ENCODE results near the gene COX7A2.

The COX7A2 gene

GRCh38 chr6:75261299-75261698 is 17.7 kb upstream of the COX7A2 start:
- Histone ChIP-seq H3K27me3 (replicated peaks) (no peaks in the 10 kb centered on the region), H3K4me3 (ENCODE audit: low read depth, low read length) (no peak overlapping the region), H3K27ac (no peak overlapping the region), H3K36me3 (replicated peaks) (peaks cover 17% of the 10 kb centered on the region)
- no peak for TF ChIP-seq CTCF (IDR thresholded peaks at IDR 0.05; ENCODE audit: low read depth, low read length, missing control alignments)
- DNase-seq: no peak
- in situ Hi-C loops (cut with HindIII; ENCODE audit: low pct_ligation_motif_present, low sequenced_read_pairs): no loop called here

GRCh38 chr6:75257343-75258087 is 13.9 kb upstream of the COX7A2 start:
- TF ChIP-seq CTCF (IDR thresholded peaks at IDR 0.05; ENCODE audit: low read depth, low read length, missing control alignments): no peak
- peaks cover 13% of the 10 kb centered on the region for H3K36me3 ChIP-seq (replicated peaks)
- H3K27ac ChIP-seq: no peak overlapping the region
- H3K4me3 ChIP-seq (ENCODE audit: low read depth, low read length): no peak overlapping the region
- H3K27me3 ChIP-seq (replicated peaks): no peaks in the 10 kb centered on the region
- in situ Hi-C loops (cut with HindIII; ENCODE audit: low pct_ligation_motif_present, low sequenced_read_pairs): no loop called here
- no peak for DNase-seq

- TF ChIP-seq CTCF (IDR thresholded peaks at IDR 0.05; ENCODE audit: low read depth, low read length, missing control alignments): no peak
- H3K4me3 ChIP-seq (ENCODE audit: low read depth, low read length): no peak overlapping the region
- no peaks in the 10 kb centered on the region for H3K27me3 ChIP-seq (replicated peaks)
- no peak for DNase-seq
- H3K27ac ChIP-seq: no peak overlapping the region
- in situ Hi-C loops (cut with HindIII; ENCODE audit: low pct_ligation_motif_present, low sequenced_read_pairs): no loop called here
- no peaks in the 10 kb centered on the region for H3K36me3 ChIP-seq (replicated peaks)
Observed at GRCh38 chr6:75250552-75250951, 7.0 kb upstream of the COX7A2 start.

- TF ChIP-seq CTCF (IDR thresholded peaks at IDR 0.05; ENCODE audit: low read depth, low read length, missing control alignments): no peak
Observed at GRCh38 chr6:75249837-75250236, 6.2 kb upstream of the COX7A2 start.

GRCh38 chr6:75246386-75246785 is 2.8 kb upstream of the COX7A2 start:
- no peak overlapping the region for H3K27ac ChIP-seq
- no peaks in the 10 kb centered on the region for H3K36me3 ChIP-seq (replicated peaks)
- no peak for DNase-seq
- TF ChIP-seq CTCF (IDR thresholded peaks at IDR 0.05; ENCODE audit: low read depth, low read length, missing control alignments): no peak
- H3K4me3 ChIP-seq (ENCODE audit: low read depth, low read length): no peak overlapping the region
- in situ Hi-C loops (cut with HindIII; ENCODE audit: low pct_ligation_motif_present, low sequenced_read_pairs): no loop called here
- H3K27me3 ChIP-seq (replicated peaks): no peaks in the 10 kb centered on the region

More at GRCh38 chr6:75249837-75250236, 6.2 kb upstream of the COX7A2 start:
- no peak overlapping the region for H3K4me3 ChIP-seq (ENCODE audit: low read depth, low read length)
- in situ Hi-C loops (cut with HindIII; ENCODE audit: low pct_ligation_motif_present, low sequenced_read_pairs): no loop called here
- DNase-seq: no peak
- no peaks in the 10 kb centered on the region for H3K36me3 ChIP-seq (replicated peaks)
- H3K27me3 ChIP-seq (replicated peaks): no peaks in the 10 kb centered on the region
- no peak overlapping the region for H3K27ac ChIP-seq

Measured in brain microvascular endothelial cell (primary cell).